Activated T-helper 1 cell treated with Interleukin-2 at 50 U/mL for 16 hours (primary cell): Measurements from ENCODE around the gene CHN1.

ENCODE experiments used
- DNase-seq: peaks from one replicate; pipeline ENCODE4 v3.0.0-alpha.2; 2020; ENCODE audit warnings: low read depth

Gene CHN1

DNA sequence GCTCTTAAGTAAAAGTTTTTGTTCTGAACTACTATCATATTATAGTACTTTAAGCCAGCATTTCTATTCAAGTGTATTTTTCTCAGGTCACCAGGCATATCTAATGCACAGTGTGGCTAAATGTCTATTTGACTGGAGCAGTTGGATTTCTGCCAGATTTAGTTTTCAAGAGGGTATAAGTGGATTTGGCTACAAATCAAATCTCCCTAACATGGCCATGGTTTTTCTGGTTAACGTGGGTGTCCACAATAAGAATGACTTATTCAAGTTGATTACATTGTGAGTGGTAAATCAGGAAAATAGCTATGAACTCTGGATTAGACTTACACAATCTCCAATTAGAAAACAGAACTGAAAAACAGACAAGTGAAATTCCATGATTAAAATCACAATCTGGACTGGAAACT, 5.7 kb upstream of the CHN1 start:
- DNase-seq: no peak

DNA sequence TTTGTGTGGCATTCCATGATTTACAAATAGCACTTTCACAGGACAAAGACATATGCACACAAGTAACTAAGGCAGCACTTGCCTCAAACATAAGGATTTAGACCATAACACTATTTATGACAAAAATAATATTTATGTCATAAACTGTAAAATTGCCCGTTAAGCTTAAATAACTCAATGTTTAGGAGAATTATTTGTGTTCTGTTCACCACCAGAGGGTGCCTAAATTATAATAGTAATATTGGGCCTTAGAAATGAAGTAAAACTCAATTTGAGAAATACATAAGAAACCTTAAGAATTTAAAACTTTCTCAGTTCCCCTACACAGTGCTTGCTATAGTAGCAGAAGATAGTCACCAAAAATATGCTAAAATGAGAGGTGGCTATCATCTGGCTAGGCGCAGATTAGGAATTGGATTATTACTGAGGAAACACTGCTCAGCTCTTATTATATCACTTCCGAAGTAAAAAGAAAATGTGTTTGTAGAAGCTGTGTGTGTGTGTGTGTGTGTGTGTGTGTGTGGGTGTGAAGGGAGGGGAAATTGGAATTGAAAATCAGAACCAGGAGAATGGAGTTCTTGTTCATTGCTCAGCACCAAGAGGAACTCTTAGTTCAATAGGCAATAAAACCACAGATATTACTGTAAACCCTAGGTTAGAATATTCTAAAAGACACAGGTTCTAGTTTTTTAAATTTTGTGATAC, 4.9 kb upstream of the CHN1 start:
- DNase-seq: no peak

DNA sequence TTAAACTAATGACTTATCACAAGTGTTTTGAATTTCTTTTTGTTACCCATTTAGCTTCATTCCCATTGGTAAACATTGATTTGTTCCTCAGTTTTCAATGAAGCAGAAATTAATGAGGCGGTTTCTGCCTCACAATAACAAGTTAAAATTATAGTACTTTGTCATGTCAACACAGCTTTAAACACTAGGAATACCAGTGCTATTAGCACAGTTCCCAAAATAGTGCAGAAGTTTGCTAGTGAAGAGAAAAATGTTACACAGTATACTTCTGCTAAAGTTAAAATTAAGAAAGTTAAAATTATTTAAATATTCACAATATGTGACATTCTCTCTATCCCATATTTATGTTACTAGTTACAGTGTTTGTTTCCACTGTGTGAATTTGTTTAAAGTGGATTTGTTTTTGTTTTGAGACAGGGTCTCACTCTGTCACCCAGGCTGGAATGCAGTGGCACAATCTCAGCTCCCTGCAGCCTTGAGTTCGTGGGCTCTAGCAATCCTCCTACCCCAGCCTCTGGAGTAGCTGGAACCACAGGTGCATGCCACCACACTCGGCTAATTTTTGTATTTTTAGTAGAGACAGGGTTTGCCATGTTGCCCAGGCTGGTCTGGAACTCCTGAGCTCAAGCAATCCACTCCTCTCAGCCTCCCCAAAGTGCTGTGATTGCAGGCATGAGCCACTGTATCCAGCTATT, 3.8 kb upstream of the CHN1 start:
- DNase-seq: no peak

DNA sequence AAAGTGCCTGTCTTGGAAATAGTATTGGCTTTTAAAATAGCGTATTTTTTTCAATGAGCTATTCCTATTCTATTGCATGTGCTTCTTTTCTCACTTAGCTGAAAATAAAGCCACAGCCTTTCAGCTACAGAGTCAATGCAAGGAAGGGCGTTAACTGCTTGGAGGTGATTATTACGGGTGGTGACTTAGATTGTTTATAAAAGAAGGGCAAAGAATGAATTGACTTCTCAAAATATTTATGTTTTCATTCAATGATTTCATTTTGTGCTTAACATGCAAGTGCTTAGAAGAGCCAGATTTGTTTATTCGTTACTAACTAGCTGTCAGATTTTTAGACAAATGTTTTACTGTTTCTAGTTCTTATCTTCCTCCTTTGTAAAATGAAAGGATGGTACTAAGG, 2.8 kb upstream of the CHN1 start:
- no peak for DNase-seq

DNA sequence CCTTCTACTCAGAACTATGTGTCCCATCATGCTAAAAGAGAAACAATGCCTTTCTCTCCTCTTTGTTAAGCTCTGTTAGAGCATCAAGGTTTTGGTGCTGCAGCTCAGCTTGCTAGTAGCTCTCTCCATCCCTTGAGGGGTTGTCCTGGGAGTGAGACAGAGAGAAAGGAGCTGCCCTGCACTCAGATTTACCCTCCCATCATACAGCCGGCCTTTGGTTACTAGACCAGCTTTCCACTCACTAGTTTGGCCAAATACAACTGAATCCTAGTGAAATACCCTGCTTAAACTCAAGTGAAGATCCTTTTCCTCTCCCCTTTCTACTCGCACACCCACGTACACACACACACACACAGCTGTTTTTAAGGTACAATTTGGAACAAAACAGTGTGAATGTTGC, 2.3 kb upstream of the CHN1 start:
- DNase-seq: no peak

DNA sequence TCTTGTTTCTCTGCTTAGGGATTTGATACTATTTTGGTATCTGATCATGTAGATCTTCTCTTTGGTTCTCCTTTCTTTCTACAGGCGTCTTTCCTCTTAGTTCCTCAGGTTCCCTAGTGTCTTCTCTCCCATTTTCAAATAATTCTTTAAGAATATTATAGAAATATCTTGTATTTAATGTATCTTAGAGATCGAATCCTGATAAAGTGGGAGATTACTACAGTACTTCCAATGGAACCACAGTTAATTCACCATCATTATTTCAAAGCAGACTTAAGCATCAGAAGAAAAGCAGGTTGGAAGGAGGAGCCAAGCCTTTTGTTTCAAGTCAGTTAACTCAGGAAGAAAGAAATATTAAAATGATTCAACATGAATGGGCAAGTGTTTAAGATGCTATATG, 1.1 kb upstream of the CHN1 start:
- no peak for DNase-seq

DNA sequence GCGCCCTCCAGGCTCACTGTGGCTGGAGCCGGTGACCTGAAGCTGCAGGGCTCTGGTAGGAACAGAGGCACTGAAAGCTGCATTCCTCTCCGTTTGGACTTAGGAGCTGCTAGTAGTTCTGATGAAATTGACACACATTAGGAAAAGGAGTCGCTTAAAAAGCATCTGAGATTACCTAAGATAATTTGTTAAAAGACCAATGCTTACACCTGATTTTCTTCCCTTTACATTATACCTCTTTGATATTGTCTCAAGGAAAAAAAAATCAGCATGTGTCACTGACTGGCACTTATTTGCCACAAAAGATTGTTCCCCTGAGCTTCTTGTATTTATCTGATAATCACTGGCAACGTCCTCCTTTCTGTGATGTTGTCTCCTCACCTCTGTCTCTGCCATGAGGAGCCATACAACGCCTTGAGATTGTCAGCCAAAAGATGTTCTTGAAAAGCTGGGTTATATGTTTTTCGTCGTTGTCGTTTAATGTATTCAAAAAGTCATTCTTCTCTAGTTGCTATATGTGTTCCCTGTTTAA, 618 bp upstream of the CHN1 start:
- DNase-seq: no peak

DNA sequence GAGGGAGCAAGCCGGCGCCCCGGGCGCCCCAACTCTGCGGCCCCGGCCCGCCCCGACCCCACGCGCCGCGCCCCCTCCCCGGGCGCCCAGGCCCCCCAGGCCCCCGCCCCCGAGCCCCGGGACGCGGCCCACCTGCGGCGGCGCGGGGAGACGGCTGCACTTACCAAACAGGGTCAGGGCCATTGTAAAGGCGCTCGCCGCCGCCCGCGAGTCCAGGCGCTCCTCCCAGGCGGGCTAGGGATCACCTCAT, 526 bp downstream of the CHN1 start:
- DNase-seq: no peak

DNA sequence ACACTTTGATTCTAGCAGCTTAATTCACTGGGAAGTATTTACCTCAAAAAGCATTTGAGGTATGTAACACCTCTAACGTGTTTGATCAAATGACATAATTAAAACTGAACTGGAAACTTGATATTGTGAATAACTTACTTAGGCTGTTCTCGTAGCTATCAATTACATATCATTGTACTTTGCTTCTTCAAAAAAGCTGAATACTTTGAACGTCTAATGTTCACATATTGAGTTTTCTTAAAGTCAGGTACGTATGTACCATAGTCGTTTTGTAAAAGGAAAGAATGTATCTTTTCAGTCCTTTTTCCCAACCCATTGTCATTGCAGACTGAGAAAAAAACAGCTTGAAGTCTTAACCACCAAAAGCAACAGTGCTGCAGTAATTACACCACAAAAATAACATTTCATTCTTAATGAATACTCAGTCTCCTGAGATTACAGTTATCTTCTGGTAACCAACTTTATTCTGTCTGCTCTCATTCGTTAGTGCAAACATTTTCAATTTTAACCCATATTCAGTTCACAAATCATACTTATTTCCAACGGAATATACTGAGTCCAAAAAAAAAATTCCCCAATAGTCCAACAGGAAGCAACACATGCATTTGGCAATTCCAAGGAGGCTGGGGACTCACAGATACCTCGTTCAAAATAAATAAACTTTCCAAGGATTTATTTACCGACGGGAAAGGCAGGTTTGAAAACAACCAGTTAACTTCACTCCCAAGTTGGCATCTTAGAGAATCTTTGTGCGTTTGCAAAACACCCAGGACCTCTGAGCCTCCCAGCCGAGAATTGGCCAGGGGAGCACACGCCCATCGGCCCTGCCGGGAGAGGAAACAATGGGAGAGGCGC, 1.1 kb downstream of the CHN1 start:
- no peak for DNase-seq

DNA sequence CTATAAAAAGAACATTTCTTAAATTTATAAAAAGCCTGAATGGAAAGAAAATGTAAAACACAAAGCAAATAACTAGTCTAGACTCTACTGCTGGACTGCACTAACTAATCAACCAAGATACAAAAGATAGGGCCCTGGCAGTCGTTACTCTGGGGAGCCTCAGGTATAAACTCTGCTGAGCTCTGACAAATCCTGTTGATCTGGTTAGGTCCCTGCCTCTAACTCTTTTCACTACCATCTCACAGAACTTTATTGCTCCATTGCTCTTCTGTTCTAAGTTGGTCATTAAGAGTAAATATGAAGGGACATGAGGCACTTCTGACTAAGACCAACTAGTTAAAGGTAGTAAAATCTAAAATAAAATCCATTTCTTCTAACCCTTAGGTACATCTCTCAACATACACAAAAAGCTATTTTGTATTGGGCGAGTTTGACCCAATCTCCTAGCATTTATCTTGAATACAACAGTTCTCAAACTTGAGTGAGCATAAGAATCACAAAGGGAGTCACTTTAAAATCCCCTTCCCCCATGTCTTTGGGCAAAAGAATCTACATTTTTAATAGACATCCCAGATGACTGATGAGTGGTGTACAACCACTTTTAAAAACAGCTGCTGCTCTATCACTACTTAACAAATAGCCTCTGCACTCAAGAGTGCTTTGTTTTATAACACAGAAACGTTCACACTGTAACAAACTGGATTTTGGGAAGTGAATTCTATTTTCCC, 2.5 kb downstream of the CHN1 start:
- DNase-seq: no peak

DNA sequence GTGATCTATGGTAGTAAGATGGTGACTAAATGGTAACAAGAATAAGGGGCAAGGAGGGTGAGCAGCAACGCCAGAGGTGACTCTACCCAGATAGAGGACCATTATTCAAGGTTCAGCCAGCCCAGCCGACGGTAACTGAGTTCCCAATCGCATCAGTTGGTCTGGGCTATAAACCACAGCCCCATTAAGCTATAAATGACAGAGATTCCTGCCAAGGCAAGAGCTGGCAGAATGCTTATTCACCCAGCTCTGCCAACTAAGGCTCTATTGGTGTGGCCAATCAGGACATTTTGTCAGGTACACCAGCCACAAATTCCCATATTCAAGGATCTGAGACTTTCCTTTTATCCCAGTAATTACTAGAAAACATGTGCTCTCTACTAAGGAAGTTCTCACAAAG, 3.6 kb downstream of the CHN1 start:
- DNase-seq: no peak

DNA sequence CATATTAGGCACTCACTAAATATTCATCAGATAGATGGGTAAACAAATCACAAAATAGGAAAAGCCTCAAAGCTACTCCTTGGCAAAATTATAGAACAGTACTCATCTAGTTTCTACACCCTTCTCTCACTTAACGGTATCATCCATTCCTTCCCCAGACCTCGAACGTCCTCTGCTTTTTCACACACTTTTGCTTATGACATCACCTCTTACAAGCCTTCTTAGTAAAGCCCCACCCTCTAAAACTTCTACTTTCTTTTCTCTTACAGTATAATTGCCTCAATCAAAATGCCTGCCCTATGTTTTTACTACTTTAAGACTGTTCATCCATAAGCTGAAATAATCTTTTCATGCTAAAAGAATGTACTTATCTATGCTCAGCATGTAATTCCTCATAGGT, 8.1 kb downstream of the CHN1 start:
- no peak for DNase-seq

DNA sequence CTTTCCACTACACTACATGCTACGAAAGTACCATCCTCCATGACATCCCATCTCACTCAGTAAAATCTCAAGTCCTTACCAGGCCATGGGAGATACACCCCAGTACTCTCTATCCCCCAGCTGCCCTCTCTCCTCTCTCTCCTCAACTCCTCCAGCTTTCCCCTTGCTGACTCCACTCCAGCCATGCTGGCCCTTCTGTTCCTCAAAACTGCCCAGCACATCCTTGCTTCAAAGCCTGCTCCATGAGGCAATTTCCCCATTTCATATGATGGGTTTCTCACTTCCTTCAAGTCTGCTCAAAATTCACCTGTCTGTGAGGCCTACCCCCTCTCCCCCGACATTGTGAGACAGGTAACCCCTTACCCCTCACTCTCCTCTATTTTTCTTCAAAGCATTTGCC, 8.6 kb downstream of the CHN1 start:
- no peak for DNase-seq

DNA sequence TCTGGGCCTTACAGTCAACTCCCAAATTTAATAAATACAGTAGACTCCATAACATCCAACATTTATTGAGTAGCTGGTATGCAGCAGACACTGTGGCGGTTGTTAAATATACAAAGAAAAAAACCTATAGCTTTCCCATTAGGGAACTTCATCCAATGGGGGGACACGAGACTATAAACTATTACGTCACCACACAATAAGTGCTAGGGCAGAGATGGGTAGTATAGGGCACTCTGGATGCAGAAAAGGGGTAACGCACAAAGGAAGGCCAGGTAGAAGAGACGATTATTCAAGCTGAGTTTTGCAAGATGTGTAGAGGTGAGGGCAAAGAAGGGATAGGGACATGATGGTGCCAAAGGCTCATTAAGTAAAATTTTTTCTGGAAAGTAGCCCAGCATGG, 10.8 kb downstream of the CHN1 start:
- DNase-seq: no peak

DNA sequence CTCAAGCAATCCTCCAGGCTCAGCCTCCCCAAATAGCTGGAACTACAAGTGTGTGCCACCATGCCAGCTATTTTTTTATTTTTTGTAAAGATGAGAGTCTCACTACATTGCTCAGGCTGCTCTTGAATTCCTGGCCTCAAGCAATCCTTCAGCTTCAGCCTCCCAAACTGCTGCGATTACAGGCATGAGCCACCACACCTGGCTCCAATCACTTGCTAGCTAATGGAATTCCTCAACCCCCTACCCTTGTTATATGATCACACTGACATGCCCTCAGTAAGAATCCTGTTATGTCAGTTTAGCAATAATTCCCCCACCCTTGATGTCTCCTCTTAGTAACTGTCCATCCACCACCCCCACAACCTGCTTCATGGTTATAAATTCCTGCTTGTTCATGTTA, 12.3 kb downstream of the CHN1 start:
- DNase-seq: no peak

DNA sequence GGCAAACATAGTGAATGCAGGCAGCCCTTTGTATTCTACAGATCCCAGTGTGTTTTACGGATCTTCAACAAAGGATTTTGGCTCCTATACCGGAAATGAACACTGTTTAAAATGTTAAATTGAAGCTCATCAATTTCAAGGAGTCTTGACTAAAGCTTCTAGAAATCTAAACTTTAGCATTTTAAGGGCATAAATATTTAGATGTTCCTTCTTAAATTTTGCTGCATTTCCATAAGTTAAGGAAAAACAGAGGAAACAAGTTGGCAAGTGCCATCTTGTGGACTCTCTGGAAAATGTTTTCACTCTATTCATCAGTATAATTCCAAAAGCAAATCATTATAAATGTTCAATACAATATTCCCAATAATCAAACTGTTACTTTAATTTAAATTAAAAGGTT, 19.6 kb downstream of the CHN1 start:
- DNase-seq: no peak

DNA sequence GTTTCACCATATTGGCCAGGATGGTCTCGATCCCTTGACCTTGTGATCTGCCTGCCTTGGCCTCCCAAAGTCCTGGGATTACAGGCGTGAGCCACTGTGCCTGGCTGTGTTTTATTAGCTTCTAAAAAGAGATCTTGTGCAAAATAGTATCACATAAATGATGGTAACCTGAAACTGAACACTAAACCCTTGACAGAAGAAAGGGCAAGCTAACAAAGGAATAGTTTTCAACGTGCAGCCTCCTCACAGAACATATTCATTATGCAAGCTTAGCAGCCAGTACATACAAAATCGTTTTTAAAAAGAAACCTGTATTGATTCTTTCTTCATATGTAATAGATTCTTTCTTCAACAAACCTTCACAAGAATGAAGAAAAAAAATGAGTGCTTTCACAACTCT, 20.6 kb downstream of the CHN1 start:
- no peak for DNase-seq

DNA sequence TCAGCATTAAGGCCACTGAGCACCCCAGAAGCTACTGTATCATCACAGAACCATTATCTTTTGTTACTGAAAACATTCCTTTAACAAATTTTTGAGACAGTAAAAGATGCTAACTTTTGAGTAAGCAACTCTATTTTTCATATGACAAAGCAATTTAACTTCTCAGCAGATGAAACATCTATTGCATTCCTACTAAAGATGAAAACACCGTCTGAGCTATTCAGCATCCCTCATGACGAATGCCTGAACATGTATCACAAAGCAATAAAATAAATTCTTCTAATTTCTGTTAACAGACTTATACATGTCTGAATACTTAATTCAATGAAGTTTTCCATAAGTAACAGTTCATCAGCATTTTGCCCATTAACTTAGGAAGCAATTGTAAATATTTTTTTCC, 23.9 kb downstream of the CHN1 start:
- DNase-seq: no peak

DNA sequence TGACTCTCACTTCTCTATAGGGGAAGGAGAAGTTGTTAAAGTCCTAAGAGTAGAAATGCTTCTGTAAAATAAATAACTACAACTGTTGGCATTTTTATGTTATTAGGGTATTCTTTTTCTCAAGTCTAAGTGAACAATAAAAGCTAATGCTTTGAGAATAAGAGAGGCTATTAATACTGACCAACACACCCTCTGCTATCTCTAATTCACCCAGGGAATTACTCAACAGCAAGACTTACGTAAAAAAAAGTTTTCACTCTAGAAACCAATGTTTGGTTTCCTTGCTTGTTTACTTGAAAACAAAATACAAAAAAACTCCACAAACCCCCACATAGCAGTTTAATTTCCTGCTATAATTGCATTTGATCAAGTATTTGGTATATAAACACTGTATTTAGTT, 25.2 kb downstream of the CHN1 start:
- no peak for DNase-seq

DNA sequence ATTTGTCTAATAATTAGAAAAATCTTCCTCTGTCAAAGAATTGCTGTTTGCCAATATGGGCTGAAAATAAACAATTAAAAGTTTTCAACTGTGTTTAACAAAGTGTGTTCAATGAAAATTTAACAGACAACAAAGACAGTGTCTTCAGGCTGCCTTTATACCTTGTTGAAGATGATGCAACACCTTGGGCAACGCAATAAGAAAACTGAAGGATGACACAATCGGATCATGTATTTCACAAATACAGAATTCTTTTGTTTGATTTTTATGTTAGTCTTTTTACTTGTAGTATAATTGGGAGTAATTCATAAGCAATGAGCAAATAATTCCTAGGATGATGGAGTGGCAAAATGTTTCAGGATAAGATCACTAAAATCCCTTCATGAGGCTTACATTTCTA, 27.8 kb downstream of the CHN1 start:
- DNase-seq: no peak

DNA sequence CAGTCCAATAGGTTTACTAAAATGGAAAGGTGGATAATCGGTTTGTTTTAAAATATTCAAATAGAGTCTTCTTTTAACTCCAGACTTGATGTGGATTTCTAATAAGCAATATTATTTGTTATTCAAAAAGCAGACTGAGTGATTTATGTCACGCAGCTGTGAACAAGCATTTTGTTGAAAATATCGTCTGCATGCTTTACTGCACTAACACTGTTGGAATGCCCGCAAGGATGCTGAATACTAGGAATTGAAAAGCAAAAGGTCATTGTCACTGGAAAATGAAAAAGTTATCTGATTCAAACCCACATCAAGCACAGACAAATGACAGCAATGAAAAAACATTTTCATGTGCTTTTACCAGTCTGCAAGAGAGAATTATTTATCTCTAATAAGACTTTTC, 31.1 kb downstream of the CHN1 start:
- DNase-seq: no peak

DNA sequence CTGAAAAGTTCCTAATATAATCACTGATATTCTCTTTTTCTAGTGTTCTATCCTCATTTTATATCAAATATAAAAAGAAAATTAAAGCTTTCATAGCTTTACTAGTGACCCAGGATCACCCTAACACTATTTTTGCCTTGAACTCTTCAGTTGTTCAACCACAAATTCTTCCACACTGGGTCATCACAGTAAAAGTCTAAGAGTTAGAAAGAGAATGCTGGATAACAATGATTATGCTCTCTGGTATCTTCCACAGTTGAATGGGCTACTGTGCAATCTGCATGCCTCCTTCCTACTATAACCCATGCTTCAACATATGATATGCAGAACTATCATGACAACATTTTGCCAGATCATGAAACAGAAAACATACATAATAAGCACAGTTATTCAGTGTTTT, 32.3 kb downstream of the CHN1 start:
- no peak for DNase-seq
